HG03097 (cell line): Measurements from ENCODE around the gene MAP3K14.

Experiments
- ATAC-seq: cut with Tn5 transposase; IDR thresholded peaks from one replicate; pipeline ENCODE4 v1.9.1; 2021; ENCODE audit not compliant: unreplicated experiment, low FRiP score

The MAP3K14 gene

DNA sequence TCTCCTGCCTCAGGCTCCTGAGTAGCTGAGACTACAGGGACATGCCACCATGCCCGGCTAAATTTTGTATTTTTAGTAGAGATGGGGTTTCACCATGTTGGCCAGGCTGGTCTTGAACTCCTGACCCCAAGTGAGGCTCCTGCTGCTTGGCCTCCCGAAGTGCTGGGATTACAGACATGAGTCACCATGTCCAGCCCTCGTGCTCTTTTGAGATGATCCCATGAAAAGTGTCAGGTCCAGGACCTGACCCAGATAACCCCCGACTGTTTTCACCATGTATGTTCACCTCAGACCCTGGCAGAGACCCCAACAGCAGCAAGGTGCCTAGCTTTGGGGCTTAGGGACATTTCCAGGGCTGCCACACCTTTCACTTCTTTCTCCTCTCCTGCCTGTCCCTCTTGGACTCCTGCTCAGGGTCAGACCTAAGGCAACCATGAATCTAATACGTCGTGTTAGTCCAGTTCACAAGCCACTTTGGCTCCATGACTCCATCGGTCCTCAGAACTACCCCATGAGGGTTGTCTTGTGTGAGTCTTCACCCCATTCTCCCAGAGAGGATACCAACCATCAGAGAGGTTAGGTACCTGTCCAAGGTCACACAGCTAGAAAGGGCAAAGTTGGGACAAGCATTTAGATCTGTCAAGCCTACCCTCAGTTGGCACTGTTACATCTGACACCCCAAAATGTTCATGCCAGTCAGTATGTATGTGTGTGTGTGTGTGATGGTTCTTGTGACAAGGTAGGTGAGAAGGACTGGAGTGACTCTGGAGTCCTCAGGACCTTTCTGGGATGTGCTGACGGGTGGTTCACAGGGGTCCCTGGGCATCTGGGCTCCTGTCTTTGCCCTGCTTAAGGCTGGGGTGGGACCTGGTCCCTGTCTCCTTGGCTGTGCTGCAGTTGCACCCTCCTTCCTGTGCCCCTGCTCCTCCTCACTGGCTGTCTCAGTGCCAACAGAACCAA lies 23.1 kb upstream of the MAP3K14 start:
- ATAC-seq = no peak

- ATAC-seq = no peak
Measured at GRCh38 chr17:45338996-45339535, 22.2 kb upstream of the MAP3K14 start.

- no peak for ATAC-seq
Measured at GRCh38 chr17:45338023-45338781, 21.4 kb upstream of the MAP3K14 start.

GRCh38 chr17:45336390-45337182 lies 19.8 kb upstream of the MAP3K14 start:
- no peak for ATAC-seq

DNA sequence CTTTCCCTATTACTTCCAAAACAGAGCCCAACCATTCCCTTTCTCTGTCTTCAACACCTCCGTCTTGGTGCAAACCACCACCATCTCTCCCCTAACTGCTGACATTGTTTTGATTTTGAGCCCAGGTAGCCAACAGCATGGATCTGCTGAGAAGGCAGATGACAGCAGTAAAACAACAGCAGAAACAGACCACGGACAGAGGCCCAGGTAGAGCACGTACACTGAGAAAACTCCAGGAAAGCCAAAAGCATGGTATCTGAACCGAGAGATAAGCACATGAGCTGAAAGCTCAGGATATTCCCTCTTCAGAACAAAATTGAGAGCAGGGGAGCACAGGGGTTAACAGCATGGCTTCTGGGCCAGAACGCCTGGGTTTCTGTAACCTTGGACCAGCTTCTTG lies 18.9 kb upstream of the MAP3K14 start:
- no peak for ATAC-seq

- ATAC-seq = no peak
Measured at GRCh38 chr17:45334701-45335677, 18.2 kb upstream of the MAP3K14 start.

DNA sequence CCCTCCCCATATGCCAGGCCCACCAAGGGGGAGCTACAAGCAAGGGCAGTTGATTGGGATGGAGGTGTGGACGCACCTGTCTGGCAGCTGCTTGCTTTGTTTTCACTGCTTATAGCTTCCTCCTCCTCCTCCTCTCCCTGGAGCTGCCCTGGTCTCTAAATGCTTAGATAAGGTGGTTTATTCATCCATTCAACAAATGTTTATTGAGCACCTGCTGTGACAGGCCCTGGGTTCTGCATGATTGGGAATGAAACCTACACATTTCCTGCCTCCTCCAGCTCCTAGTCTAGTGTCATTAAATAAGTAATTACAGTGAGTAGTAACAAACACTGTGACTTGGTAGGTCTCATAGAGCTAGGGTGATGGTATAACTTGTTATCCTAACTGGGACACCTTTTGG lies 17.4 kb upstream of the MAP3K14 start:
- ATAC-seq = no peak

GRCh38 chr17:45333702-45334092 lies 16.9 kb upstream of the MAP3K14 start:
- no peak for ATAC-seq

GRCh38 chr17:45332989-45333701 lies 16.3 kb upstream of the MAP3K14 start:
- ATAC-seq = no peak

- no peak for ATAC-seq
Measured at GRCh38 chr17:45332505-45332904, 15.7 kb upstream of the MAP3K14 start.

GRCh38 chr17:45326626-45327025 lies 9.8 kb upstream of the MAP3K14 start:
- ATAC-seq = no peak

DNA sequence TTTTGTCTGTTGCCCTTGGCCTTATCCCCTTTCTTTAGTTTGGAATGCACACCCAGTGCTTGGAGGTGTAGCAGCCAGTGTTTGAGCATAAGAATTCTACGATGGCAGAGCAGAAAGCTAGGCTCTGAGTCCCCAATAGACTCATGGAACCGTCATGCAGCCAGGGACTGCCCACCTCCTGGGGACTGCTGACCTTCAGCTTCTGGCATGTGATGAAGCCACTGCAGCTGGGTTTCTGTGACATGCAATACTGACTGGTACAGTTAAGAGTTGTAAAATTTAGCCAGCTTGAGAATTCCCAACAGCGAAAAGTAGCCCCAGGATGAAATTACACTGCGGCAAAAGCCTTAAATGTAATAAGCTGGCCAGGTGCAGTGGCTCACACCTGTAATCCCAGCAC lies 9.0 kb upstream of the MAP3K14 start:
- no peak for ATAC-seq

DNA sequence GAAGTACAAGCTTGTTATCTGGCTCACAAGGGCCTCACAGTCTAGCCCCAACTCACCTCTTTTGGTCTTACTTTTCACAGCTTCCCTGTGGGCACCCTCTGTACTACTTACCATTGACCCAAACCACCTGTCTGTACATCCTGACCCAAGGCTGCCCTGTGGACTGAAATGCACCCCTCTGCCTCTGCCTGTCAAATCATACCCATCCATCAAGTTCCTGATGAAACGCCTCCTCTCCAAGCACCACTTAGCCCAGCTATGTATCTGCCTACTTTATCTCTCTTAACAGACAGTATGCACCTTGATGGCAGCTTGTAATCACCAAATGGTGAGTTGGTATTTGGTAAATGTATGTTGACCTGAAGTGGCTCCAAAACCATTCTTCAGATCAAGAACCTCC lies 7.5 kb upstream of the MAP3K14 start:
- no peak for ATAC-seq

DNA sequence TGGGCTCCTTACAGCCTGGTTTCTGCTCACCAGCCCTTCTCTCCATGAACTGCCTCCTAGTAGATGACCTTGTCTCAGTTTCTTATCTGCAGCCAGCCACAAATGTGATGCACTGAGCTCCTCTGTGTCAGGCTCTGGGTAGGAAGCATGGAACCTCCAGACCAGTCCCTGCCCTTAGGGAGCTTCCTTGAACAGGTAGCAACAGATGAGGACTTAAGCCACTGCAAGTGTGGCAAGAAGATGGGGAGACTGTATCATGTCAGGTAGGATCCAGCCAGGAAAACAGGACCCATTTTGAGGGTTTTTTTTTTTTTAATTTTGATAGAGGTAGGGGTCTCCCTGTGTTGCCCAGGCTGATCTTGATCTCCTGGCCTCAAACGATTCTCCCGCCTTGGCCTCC lies 5.3 kb upstream of the MAP3K14 start:
- no peak for ATAC-seq

GRCh38 chr17:45320931-45321461 lies 4.2 kb upstream of the MAP3K14 start:
- no peak for ATAC-seq

DNA sequence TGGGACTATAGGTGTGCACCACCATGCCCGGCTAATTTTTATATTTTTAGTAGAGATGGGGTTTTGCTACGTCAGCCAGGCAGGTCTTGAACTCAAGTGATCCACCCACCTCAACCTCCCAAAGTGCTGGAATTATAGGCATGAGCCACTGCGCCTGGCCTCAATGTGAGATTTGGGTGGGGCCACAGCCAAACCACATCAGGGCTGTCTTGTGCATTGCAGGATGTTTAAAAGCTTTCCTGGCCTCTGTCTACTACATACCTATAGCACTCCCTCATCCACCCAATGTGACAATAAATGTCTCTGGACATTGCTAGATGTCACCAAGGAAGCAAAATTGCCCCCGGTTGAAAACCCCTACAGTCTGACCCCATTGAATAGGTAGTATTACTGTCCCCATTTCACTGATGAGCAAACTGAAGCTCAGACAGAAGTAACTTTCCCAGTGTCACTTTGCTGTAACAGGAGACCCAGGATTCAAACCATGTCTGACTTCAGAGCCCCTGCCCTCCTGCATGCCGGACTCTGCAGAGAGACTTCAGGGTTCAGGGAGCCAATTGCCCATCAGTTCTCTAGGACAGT lies 3.6 kb upstream of the MAP3K14 start:
- no peak for ATAC-seq

- no peak for ATAC-seq
Measured at GRCh38 chr17:45319239-45319703, 2.5 kb upstream of the MAP3K14 start.

- no peak for ATAC-seq
Measured at GRCh38 chr17:45318561-45319230, 1.9 kb upstream of the MAP3K14 start.
